ENCODE measurements around the gene OSTF1.

Gene OSTF1

DNA sequence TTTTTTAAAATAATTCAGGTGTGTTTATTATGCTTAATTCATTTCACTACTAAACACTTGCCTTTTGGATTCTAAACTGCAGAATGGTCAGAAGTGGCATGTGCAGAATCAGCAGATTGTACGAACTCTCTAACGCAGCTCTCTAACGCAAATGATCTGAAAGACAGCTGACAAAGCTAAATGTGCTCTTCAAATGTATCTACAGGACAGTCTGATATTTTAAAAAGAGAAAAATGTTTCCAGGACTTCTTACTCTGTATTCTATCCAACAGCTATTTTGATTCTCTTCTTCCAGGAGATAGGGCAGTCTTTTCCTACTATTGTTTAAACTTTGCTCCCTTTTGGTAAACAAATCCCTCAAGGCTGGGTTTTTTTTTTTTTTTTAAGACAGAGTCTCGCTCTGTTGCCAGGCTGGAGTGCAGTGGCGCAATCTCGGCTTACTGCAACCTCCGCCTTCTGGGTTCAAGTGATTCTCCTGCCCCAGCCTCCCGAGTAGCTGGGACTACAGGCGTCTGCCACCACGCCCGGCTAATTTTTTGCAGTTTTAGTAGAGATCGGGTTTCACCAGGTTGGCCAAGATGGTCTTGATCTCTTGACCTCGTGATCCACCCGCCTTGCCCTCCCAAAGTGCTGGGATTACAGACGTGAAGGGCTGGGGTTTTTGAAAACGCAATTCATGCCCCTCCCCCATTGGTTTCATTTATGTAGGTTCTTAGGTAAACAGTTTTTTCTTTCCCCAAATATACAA lies 1.6 kb upstream of the OSTF1 start:
- DNase-seq, result no peak

DNA sequence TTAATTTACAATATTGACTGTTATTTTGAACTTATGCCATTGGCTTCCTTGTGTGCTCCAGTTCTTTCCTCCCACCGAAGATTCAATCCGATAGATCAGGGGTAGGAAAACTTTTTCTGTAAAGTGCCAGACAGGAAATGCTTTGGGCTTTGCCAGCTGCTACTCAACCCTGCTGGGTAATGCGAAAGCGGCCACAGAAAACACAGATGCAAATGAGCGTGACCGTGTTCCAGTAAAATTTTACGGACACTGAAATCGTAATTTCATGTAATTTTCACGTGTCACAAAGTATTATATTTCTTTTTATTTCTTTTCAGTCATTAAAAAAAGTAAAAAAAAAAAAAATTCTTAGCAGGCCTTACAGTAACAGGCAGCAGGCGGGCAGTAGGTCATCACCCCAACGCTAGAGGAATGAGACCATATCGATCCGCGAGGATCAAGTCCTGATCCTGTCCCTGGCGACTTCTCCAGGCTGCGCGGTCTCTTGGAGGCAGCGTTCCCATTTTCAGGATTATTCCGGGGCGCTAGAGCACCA lies 958 bp upstream of the OSTF1 start:
- DNase-seq, result peak; percentile 29

DNA sequence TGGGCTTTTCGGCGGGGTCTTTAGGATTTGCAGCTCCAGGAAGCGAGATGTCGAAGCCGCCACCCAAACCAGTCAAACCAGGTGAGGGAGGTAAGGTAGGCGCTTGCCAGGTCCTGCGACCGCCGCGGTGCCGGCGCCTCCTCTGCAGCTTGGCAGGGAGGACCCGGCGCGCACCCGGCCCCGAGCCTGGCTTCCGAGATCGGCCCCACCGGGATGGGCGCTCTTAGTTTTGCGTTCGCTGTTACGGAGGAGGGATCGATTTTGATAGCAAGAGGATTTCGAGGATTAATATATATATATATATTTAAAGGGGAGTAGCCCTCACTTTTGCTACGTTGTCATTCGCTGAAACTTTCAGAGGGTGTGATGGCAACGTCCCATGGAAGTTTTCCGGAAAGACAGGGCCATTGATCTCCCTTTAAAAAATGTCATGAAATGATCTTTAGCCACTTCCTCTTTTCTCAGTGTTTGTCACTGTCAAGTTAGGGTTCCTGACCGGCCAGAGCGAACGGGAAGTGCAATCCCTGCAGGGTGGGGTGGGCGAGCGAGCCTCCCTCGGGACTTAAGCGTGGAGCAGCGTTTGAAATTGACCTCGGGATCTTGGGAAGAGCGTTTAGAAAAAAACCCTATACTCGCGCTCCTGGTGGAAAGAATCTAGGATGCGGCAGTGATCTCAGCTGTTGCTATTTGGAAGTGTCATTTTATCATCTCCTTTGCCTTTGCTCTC lies 495 bp downstream of the OSTF1 start:
- peak; percentile 5 for DNase-seq

DNA sequence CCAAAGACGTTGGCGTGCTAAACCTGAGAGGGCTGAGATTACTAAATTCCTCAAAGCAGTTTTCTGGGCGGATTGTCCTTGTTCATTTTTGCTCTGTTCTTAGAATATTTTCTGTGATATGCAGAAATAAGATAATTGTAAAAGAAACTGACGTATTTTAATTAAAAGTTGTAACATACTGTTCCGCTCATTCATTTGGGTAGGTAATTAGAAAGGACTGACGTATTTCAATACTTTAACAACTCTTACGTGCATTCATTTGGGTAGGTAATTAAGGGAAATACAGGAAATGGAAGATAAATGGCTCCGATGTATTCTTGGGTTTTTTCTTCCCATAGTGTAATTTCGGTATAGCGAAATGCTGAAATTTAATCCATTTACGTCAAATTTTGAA lies 1.1 kb downstream of the OSTF1 start:
- no peak for DNase-seq

DNA sequence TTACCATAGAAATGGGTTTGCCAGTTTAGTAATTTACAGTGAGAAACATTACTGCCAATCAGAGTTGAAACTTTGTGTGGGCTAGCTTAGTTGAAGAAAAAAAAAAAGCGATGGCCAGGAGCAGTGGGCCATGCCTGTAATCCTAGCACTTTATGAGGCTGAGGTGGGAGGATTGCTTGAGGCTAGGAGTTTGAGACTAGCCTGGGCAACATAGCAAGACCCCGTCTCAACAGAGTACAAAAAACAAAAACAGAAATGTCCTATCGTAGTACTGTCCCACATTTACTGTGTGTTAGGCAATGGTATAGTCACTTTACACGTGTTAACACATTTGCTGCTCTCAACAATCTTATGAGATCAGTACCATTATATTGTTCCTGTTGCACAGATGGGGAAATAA lies 2.3 kb downstream of the OSTF1 start:
- no peak for DNase-seq

DNA sequence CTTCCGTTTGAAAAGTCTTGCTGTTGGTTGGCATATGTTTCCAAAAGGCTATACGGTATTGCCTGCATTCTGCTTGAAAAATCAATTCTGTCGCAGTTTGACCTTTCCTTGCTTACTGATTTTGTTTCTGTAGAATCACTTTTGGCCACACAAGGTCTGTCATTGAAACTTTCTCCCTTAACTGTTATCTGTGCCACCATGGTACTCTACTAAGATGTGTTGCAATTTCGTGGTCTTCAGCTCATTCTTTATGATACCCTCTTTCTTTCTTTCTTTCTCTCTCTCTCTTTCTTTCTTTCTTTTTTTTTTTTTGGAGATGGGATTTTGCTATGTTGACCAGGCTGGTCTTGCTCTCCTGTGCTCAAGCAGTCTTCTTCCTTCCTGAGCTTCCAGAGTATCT lies 4.5 kb downstream of the OSTF1 start:
- DNase-seq, result no peak

DNA sequence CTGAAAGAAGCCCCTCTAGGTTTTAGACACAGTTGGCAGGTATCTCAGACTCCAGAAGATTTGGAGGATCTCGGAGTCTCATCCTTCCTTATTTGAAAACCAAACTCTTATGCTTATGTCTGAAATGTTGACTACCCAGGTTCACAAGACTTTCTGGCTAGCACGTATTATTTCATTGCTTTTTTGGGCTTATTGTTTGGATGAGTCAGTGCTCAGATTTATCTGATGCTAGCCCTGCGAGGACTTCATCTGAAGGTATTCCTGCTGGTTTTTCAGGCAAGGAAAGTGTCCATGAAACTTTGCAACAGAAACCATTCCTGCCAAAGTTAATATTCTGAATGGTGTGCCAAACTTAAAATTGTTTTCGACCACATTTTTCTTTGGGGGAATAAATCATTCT lies 8.5 kb downstream of the OSTF1 start:
- DNase-seq, result no peak

DNA sequence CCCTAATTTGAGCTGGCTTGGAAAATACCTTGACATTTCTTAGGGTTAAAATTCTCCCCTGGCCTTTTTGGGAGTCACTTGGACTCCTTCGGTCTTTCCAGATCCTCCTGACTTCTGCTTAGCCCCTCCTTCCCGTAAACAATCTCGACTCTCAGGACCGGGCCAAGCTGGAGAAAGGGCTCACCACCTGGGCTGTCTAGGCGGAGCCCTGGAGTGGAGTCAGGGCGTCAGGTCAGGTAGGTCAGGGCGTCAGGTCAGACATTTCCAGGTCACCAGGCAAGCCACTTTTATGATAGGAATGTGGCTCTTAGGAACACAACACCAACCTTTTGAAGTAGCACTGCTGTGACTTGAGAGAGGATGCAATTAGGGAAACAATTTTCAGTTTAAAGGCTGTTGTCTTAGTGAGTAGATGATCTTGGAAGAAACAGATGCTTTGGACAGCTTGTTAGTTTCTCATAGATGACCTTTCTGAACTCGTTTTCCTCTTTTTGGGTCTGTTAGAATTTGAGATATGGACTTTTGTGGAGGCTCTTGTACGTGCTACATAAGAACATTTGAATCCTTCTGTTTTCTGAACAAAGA lies 12.8 kb downstream of the OSTF1 start:
- DNase-seq, result no peak

DNA sequence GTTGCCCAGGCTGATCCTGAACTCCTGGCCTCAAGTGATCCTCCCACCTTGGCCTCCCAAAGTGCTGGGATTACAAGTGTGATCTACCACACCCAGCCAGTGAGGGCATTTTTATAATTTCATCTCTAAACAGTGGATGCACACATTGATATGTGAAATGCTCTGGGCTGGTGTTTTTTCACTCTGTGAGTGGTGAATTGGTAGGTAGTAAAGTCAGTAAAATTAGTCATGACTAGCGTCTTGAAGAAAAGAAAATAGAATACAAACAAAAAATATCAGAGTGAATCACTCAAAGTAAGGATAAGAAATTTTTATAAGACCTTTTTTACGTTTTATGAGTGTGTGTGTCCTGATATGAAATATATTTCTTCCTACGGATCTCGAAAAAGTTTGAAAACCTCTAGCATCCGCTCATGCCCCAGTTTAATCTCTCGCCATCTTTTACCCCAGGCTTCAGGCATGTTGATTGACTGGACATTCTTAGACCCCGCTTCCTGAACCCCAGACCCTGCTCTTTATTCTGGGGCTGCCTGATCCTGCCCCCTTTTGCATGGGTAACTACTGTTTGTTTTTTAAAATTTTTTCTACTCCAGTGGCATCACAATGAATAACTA lies 14.0 kb downstream of the OSTF1 start:
- no peak for DNase-seq

DNA sequence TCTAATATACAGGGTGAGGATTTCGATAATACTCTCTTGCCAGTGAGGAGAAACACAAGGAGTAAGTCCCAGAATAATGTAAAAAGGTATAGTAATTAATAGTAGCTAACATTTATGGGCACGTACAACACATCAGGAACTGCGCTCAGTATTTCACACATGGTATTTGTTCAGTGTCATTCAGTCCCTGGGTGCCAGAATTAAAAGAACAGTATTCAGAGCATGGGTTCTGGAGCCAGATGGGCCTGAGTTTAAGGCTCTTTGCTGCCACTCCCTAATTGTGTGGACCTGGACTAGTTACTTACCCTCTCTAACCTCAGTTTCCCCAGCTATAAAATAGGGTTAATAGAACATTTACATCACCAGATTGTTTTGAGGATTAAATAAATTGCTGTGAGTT lies 16.3 kb downstream of the OSTF1 start:
- no peak for DNase-seq

DNA sequence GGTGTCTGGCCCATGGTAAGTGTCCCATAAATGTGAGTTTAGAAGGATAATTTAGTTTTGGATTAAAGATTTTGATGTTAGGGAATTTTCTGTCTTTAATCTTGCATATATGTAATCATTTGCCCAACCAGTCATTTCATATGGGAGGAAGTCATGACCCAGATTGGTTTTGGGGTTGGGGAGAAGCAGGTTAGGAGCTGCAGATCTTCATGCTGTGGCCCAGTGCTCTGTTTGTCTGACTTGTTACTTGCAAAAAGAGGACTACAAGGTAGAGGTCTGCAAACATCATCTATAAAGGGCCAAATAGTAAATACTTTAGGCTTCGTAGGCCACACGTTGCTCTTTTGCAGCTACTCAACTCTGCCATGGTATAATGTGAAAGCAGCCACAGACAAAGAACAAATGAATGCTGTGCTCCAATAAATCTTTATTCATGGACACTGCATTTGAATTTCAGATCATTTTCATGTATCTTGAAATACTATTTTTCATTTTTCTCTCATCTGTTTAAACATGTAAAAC lies 16.8 kb downstream of the OSTF1 start:
- no peak for DNase-seq

DNA sequence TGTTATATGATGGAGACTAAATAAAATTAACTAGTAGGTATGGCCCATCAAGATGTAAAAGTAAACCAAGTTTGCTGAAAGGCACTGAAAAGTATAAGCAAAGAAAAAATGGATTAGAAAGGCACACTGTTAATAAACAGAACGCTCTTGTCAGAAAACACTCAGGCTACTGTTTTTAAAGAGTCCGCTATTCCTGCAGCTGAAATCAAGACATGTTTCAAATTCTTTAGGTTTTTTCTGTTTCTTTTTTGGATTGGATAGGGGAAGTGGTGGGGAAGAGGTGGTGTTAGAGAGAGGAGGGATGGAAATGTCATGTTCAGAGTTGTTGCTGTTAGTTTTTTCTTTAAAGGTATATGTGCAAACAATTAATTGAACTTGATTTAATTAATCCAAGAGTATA lies 17.5 kb downstream of the OSTF1 start:
- no peak for DNase-seq

DNA sequence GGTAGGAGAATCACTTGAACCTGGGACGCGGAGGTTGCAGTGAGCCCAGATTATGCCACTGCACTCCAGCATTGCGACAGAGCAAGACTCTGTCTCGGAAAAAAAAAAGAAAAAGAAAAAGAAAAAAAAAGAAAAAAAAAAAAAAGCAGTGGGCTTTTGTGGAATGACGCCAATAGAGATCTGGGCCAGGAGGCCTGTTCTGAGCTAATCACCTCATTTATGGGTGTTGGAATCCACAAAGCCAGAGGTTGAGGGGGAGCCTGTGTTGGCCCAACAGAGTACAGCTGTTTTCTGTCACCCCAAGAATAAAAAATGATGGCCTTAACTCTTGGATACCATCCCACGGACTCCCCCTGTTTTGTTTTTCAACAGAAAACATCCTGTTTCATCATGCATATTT lies 18.5 kb downstream of the OSTF1 start:
- DNase-seq, result no peak

DNA sequence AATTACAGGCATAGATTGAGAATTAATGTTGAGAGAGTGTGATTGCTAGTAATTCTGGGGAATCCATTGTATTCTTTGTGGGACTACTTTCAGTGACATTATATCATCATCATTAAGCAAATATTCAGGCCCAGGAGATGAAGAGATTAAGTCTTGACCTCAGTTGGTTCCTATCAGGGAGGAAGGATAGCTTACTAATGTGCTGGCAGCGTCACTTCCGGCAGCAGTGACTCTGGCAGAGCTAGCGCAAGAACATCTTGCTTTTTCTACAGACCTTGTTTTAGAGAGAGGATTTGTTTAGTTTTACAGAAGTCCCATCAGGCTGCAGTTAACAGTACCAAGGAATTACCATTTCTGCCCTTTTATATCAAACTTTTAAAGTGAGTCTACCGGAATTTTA lies 20.3 kb downstream of the OSTF1 start:
- DNase-seq, result no peak

DNA sequence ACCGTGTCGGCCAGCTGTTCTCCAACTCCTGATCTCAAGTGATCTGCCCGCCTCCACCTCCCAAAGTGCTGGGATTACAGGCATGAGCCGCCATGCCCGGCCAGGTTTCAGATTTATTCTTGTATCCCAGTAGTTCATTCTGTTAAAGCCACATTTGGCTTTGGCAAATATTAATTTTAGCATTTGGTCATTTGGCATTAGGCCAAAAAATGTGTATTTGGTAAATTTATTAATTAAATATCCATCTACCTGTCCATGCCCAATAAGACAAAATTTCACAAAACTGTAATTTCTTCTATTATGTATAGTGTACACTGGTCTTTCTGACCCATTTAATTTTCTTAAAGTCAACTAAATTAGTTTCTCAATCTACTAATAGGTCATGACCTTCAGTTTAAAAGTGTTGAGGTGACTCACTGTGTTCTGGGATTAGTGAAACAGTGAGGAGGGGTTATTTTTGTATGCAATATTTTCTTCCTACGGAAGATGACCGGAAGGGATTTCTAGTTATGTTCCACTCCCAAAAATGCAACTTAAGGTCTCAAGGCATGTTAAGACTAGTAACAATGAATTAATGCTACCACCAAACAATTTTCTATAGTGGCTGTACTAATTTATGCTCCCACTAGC lies 21.0 kb downstream of the OSTF1 start:
- no peak for DNase-seq

DNA sequence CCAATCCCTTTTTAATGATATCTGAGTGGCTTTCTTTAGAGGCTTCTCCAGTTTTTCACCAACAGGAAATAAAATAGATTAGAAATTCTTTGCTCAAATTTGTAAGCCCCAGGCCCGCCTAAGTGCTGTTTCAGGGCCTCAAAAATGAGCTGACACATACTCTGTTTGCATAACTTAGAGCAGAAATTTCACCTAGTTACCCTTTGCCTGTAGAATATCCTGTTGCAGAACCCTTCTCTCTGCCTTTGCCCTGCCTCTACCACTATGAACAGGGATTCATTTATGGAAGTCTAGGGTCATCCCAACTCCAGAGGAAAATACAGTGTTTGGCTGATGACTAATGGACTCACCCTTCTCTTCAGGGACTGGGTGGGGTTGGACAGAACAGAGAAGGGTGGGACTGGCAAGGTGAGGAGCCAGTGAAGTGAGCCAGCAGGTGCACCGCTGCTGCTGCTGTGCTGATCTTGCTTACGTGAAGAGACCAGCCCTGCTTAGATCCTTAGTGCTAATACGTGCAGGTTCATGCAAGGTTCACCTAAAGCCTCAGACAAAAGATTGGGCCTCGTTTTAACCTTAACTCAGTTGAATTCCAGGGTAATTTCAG lies 22.8 kb downstream of the OSTF1 start:
- DNase-seq, result no peak

DNA sequence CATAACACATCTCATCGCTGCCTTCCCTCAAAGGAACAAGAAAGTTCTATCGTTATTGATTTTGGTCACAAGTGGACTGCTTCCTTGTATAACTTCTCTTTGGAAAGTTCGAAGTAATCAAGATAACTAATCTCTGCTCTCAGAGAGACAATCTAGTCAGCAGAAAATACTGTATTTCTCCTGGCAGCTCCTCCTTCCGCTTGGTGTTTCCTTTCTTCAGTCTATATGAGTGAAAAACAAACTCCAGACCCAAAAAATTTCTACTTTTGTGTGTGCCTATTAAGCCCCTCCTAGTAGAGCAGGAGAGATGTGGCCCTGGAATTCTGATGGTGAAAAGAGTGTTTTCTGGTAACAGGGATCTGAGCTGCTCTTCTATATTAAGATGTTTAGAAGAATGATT lies 24.5 kb downstream of the OSTF1 start:
- DNase-seq, result no peak

DNA sequence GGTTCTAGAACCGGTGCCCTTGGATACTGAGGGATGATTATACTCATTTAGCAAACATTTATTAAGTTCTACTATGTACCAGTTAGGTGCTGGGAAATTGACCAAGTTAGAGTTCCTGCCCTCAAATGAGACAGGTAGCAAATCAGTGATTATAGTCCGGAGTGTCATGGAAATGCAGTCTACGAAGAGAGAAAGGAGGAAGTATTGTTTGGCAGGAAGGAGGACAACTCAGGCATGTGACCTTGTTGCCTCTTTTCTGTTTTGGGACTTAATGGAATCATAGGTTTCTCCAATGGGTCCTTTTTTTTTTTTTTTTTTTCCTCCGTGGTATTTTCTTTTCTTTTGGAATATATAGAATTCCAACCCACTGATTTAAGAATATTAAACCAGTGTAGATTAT lies 28.0 kb downstream of the OSTF1 start:
- DNase-seq, result no peak

DNA sequence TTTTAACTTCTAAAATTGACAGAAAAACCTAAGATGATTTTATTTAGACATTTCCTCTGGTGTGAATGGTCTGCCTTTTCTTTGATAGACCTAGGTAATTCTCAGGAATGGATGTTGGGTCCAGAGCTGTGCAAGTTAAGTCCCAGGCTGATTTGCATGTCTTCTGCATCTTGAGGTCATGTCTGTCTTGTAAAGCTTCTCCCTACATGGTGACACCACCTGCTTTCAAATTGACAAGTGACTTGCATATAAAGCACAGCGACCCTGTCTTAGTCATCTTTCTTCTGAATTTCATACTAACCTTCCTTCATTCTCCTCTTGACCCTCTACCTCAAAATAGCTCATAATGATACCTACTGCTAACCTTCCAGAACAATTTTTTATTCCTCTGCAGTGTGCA lies 29.2 kb downstream of the OSTF1 start:
- DNase-seq, result no peak

DNA sequence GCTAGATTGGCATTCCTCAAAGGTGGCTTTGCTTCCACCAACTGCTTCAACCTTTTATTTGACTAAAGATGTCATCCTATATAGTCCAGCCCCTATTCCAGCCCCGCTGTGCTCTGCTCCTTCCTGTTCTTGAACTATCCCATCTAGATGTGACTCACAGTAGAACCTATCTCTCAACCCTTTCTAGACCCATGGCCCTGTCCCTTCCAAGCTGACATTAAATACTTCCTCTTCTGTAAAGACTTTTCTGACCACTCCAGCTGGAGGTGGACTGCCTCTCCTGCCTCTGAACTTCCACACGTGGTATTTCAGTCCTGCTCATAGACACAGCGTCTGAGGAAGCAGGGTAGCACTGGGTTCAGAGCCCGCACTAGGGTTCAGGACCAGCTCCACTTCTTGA lies 32.4 kb downstream of the OSTF1 start:
- no peak for DNase-seq

DNA sequence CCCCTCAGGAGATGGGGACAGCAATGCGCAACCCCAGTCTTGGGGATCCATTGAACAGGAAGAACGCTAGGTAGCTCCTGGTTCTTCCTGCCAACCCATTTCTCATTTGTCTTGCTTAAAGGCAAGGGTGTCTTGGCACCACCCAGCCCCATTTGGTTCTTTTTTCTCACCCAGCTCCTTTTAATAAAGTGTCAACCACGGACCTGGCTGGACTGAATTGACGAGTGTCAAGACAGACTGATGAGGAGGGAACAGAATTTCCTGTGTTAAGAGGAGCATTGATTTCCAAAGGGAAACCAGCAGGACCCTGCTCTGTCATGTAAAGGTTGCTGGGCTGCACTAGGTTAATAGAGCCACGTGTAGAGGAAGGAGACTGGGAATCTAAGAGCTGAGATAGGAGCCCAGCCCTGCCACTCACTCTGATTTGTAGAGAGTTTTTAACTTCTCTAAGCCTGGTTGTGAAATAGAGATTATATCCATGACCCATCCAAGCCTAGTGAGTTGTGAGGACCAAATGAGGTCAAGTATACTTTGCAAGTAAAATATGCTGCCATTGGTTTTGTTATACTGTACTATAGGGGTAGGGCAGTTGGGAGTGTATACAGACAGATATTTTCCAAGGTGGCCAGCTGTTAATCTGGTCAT lies 33.7 kb downstream of the OSTF1 start:
- no peak for DNase-seq

DNA sequence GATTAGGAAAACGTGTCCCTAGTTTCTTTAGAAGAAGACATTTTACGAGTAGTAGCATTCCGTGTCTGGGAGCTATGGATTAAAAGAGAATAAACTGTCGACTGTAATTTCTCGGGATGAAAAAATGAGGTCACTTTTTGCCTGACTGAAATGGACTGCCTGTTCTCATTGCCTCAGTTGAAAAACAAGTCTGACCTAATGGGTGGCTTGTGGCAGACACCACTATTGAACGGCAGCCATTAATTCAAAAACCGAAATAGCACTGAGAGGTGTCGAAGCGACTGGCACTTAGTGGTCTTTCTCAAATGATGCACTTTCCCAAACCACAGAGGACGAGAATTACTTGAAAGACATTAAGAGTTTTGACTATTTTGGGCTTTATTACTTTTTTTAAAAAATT lies 35.4 kb downstream of the OSTF1 start:
- no peak for DNase-seq
